Amniotic stem cell (primary cell): ENCODE results near the gene KCTD15.

Experiments used
- DNase-seq: peaks from one replicate; lab custom pipeline; 2025; lab: John Stamatoyannopoulos, UW

KCTD15 gene

DNA sequence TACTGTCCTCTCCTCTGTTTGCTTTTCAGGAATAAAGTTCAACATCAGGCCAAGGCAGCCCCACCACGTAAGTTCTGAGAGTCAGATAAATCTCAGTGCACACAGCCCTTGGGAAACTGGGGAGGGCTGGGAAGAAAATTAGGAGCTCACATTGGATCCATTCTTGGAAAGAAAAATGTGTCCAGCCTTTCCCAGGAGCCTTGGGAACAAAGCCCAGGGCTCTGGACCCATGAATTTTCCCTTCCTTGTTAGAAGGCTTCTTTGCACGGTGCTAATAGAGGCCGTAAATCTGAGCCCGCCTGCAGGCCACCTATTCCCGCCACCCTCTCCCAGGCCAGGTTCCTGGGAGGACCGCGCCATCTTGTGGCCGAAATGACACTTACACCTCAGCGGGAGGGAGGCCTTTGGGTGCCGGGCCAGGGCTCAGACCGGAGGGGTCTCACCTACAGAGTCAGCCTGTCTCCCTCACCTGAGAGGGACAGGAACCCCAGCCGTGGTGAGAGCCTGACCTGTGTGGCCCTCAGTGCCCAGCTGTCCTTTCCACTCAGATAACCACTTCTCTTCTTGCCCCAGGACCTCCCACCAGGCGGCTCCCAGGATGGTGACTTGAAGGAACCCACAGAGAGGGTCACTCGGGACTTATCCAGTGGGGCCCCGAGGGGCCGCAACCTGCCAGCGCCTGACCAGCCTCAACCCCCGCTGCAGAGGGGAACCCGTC is 25.1 kb upstream of the KCTD15 start:
- peak; percentile 14 for DNase-seq

DNA sequence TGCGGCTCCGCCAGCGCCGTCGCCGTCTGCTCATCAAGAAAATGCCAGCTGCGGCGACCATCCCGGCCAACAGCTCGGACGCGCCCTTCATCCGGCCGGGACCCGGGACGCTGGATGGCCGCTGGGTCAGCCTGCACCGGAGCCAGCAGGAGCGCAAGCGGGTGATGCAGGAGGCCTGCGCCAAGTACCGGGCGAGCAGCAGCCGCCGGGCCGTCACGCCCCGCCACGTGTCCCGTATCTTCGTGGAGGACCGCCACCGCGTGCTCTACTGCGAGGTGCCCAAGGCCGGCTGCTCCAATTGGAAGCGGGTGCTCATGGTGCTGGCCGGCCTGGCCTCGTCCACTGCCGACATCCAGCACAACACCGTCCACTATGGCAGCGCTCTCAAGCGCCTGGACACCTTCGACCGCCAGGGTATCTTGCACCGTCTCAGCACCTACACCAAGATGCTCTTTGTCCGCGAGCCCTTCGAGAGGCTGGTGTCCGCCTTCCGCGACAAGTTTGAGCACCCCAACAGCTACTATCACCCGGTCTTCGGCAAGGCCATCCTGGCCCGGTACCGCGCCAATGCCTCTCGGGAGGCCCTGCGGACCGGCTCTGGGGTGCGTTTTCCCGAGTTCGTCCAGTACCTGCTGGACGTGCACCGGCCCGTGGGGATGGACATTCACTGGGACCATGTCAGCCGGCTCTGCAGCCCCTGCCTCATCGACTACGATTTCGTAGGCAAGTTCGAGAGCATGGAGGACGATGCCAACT is 24.4 kb upstream of the KCTD15 start:
- DNase-seq: no peak

DNA sequence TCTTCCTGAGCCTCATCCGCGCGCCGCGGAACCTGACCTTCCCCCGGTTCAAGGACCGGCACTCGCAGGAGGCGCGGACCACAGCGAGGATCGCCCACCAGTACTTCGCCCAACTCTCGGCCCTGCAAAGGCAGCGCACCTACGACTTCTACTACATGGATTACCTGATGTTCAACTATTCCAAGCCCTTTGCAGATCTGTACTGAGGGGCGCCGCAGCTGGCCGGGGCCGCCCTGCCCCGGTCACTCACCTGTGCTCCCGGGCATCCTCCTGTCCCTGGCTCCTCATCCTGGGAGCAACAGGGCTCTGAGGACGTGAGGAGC is 23.9 kb upstream of the KCTD15 start:
- no peak for DNase-seq

DNA sequence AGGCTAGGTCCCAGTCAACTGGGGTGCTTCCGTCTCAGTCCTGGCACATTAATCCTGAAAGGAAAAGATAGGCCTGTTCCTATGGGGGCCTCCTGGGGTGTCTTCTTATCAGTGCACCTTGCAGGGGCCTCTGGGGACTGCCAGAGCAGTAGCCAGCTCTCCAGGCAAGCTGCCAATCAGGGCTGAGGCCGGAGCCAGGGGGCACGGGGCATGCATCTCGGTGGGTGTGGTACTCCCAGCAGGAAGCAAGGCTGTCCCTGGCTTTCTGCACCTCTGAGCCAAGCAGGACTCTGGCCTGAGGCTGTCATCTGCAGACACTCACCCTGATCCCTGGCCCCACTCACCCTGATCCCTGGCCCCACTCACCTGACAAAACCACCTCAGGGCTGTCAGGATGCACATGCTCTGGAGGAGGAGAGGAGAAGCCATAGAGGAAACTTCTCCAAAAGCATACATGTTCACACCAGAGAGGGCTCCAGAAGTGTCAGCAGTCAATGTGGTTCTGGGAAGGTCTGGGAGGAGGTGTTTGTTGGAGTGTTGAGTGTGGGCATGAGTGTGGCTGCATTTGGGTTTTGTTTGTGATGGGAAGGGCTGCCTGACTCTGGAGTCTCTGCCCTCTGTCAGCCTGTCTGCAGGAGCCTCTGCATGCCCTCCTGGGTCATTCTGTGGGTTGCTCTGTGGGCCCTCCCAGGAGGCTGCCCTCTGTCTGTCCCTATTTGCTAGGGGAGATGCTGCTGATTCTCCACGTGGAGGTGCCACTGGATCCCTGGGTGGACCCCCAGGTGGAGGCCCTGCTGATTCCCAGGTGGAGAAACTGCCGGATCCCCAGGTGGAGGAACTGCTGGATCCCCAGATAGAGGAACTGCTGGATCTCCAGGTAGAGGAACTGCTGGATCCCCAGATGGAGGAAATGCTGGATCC is 22.7 kb upstream of the KCTD15 start:
- DNase-seq: no peak

DNA sequence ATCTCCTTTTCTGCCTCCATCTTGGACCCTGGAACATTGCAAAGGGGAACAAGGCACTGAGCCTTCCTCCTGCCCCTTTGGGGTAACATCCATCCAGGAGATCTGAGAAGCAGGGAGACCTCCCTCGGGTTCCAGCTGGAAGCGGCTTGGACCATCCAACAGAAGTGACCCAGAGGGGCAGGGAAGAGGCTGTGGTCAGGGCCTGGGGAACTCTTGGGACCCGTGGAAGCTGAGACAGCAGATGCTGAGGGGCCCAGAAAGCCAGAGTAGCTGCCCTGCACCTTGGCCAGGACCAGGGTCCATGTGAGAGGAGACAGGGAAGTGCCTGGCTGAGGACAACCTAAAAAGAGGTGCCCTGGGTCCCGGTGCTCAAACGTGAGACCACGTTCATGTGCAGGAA is 21.9 kb upstream of the KCTD15 start:
- no peak for DNase-seq

DNA sequence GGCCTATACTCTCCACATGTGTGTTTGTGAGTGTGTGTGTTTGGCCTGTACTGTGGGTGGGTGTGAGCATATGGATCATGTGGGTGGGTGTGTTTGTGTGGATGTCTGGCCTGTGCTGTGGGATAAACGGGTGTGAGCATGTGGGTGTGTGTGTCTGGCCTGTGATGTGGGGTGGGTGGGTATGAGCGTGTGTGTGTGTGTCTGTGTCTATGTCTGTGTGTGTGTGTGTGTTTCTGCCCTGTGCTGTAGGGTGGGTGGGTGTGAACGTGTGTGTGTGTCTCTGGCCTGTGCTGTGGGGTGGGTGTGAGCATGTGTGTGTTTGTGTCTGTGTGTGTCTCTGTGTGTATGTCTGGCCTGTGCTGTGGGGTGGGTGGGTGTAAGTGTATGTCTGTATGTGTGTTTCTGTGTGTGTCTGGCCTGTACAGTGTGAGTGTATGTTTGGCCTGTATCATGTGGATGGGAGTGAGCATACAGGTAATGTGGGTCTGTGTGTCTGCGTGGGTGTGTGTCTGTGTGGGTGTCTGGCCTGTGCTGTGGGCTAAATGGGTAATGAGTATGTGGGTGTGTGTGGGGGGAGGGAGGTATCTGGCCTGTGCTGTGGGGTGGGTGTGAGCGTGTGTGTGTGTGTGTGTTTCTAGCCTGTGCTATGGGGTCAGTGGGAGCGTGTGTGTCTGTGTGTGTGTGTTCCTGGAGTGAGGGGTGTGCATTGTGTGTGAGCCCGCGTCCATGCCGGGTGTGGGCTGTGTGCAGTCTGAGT is 20.8 kb upstream of the KCTD15 start:
- no peak for DNase-seq

DNA sequence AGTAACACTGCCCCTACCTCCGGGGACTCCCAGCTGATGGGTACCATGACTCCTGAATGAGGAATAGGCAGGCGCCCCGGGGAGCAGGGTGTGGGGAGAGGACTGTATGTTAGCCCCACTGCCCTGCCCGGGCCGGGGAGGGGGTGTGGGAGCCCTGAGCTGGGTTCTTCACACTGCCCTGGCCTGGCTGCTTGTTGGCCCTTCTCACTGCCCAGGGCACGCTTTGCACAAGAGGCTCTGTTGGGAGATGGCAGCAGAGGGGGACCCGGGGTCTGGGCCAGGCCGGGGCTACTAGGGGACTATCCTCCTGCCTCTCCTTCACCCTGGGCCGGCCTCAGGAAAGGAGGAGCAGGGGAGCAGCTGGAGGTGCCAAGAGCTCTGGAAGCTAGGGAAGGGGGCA is 19.3 kb upstream of the KCTD15 start:
- DNase-seq: no peak

DNA sequence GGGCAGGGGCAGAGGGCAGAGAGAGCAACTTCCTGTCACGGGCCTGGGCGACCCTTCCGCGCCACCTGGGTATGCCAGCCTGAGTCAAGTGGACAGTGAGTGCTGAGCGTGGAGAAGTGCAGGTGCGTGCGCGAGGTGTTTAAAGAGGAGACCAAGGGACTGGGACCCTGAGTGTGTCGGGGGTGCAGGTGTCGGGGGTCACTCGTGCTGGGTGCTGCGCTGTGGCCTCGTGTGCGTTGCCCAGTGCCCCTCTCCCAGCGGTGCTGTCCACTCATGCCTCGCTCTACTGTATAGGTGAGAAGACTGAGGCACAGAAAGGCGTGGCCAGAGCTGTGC is 18.9 kb upstream of the KCTD15 start:
- no peak for DNase-seq

DNA sequence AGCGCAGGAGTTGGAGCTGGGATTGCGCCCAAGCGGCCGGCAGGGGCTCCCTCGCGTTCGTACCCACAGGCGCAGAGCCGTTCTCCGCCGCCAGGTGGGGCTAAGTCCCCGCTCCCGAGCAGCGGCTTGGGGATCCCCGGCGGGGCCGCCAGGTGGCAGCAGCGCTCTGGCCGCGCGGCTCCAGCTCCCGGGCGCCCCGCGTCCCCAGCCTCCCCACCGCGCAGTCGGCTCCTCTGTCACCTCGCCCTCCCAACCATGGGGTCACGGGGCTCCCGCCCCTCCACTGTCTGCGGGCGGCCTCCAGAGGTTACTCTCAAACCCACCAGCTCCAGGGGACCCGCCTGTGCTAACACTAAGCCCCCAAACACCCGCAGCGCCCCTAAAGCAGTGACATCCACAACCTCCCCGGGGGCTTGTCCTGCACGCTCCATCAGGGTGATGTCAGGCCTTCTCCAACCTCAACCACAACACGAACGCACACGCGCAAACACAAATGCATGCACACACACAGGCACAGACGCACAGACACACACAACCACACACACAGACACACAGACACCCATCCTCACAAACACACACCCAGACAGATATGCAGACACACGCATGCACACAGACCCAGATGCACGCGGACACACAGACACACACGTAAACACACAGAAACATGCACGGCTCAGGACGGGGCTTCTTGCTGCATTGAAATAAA is 18.4 kb upstream of the KCTD15 start:
- no peak for DNase-seq

DNA sequence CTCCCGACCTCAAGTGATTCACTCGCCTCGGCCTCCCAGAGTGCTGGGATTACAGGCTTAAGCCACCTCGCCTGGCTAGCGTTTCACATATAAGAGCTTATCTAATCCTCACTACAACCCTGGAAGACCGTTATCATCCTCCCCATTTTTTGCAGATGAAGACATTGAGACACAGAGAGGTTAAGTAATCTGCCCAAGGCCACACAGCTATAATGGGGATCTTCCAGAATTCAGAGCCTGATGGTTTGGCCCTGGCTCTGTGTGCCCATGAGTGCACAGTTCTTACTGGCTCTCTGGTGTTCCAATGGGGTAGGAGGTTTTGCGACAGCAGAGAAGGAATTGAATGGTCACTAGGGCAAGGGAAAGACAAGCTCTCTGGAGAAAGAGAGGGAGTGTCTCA is 16.8 kb upstream of the KCTD15 start:
- DNase-seq: no peak

DNA sequence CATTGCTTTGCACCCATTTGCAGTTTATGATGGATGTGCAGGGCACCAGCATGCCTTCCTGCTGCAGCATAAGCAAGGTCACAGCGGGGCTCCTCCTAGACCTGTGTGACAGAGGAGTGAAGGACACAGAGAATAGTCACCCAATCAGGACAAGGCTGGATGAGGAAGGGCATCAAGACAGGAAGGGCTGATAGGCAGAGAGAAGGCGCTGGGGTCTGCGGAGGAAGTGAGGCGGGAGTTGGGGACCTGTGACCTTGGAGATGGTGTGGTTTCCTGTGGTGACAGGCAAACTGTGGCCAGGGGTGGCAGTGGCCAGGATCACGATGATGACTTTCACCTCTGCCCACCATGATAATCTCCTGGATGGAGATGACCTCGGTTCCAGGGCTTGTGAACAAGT is 16.4 kb upstream of the KCTD15 start:
- DNase-seq: no peak

DNA sequence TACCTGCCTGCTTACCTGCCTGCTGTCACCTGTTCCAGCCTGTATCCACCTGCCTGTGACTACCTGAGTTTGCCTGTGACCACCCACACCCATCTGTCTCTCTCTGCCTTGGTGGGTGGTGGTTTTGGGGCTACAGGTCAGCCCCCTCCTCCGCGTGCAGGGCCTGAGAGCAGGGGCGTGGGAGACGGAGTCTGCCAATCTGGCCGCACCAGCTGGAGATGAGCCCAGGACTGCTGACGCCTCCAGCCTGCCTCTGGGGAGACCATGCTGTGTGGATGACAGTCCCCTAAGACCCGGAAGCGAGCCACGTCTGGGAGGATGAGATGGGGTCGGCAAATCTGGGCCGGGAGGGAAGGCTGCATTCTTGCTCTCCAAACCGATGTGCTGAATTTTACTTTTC is 15.9 kb upstream of the KCTD15 start:
- DNase-seq: no peak

DNA sequence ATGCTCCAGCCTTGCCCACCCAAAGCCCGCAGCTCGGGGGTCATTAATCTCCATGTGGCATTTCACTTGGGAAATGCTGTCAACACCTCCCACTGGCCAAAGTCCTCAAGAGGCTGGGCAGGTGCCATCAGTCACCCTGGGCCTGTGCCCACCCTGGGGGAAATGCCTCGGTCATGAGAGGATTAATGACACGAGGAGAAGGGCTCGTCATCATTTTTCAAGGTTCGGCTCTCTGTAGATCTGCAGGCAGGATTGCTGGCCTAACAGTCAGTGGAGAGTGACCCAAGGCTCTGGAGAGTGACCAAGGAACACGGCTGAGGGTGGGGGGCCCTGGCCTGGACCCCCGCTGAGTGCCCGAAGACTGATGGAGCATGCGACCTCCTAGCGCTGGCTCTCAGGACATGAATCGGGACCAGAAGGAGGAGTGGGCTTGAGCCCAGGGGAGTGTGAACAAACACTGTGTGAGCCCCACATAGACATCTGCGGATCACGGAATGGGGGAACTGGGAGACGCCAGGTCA is 15.2 kb upstream of the KCTD15 start:
- no peak for DNase-seq

DNA sequence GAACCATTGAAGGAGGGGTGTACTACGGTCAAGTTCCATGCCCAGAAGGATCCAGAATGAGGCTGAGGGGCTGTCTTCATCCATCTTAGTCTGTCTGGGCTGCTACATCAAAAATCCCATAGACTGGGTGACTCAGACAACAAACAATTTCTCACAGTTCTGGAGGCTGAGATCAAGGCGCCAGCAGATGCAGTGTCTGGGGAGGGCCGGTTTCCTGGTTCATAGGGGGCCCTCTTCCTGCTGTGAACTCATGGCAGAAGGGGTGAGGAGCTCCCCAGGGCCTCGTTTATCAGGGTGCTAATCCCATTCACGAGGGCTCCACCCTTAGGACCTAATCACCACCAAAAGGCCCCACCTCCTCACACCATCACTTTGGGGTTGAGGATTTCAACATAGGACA is 14.7 kb upstream of the KCTD15 start:
- DNase-seq: no peak

DNA sequence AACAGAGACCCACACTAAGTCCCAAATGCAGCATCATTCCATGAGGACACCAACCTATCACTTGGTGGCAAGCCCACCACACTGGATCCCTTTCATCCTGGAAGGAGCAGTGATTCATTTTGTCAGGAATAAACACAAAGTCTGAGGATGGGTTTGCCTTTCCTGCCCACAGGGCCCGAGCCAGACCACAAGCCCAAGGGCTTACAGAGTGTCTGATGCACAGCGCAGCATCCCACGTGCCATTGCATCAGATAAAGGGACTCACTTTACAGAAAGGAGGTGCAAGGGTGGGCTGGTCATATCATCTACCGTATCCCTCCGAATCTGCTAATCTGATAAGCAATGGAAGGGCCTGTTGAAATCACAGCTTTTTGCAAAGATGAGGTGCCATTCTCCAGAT is 12.2 kb upstream of the KCTD15 start:
- DNase-seq: no peak

DNA sequence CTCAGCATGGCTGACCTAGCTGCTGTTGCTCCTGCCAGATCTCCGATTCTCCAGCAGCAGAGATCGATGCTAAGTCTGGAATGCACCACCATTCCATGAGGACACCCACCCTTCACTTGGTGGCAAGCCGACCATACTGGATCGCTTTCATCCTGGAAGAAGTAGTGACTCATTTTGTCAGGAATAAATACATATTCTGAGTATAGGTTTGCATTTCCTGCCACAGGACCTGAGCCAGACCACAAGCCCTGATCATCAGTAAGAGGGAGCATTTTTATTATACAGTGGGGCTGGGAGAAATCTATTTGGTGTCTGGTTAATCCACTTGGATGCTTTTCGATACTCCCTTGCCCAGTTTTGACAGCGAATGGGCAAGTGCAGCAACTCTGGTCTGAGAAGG is 10.9 kb upstream of the KCTD15 start:
- no peak for DNase-seq

DNA sequence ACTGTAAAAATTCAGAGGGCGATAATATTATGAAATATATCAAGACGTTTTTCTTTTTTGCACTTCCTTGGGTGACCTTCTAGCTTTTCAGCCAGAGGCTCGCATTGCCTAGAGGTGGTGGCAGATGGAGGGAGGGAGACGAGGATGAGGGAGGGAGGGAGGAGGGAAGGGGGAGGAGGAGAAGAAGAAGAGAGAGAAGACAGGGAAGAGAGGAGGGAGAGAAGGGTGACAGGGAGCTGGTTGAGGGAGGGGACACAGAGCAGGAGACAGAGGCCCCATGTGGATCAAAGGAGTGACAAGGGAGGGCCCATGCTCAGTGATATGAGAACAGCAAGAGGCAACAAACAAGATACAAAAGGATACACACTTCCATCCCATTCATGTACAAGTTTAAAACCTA is 8.0 kb upstream of the KCTD15 start:
- no peak for DNase-seq

DNA sequence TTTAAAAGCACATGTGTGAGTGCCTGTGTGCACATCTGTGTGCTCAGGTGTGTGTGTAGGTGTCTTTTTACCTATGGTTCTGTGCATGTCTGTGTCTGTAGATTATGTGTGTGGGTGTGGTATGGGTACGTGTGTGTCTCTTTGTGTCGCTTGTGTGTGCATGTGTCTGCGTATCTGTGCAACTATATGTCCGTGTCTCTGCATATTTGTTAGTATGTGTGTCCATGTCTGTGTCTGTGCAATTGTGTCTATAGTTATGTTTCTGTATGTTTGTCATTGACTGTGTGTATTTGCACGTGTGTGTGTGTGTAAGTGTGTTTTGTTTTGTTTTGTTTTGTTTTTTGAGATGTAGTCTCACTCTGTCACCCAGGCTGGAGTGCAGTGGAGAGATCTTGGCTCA is 7.3 kb upstream of the KCTD15 start:
- no peak for DNase-seq

DNA sequence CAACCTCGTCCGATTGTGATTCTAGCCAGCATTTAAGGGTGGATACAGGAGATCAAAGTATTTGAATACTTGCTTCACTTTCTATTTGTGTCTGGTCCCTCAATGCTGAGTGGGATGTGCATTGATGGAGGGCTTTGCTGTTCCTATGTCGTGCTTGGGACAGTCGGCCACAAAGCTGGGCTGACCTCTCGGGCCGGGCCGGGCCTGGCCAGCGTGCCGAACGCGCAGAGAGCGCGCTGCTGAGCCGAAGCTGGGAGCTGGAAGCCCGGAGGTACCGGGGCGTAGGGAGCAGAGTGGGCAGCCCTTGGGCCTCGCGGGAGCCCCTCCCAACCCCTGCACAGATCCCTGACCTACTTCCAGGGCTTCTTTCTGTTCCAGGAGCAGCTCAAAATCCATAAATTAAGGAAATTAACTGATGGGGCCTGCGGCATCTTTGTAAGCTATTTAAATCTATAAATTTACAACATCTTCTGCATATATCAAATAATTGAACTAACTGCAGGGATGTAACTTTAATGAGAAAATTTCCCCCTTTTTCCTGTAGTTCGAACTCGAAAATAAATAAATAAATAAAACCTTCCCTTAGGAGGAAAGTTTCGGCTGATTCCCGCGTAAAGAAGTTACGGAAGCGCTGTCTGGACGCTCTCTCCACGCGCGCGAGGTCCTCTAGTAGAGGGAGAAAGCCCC is 1.8 kb upstream of the KCTD15 start:
- no peak for DNase-seq

DNA sequence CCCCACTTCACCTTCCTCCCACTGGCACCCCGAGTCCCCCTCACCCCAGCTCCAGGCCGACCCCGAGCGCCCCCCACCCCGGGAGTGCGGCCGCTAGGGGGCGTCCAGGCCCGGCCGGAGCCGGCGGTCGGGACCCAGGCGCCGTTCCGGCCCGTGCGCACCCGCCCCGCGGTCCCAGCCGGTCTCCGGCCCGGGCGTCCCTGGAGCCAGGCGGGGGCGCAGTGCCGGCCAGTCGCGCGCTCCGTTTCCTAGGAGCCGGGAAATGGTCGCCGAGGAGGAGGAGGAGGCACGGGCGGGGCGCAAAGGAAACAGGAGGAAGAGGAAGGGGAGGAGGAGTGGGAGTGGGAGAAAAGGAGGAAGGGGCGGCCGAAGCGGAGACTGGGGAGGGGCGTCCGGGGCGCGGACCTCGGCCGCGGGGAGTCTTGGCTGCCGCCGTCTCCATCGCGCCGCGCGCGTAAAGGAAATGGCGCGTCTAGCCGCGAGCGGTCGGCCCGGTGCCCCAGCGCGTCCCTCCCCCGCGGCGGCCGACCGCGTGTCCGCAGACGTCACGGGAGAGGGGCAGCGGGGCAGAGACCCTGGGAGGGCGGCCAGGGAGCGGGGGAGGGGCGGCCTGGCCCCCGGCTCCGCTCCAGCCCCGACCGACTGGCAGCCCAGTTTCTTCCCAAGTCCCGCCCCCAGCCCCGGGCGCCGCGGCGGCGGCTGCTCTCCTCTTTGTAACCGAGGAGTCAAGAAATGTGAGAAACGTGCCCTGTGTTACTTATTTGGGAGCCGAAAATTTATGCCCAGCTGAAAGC is 1.1 kb upstream of the KCTD15 start:
- DNase-seq: peak; percentile 48
